HEK293 (cell line): ENCODE results near the gene F2RL3.

ENCODE experiments used
- CTCF ChIA-PET: fragments of 350-600 bp; formaldehyde crosslinking; extraction: SDS; loops from one replicate; lab custom pipeline; 2021; ENCODE audit warnings: antibody characterized with exemption; lab: Yijun Ruan, JAX
- POLR2A ChIA-PET: fragments of 300-600 bp; formaldehyde crosslinking; extraction: SDS; loops from one replicate; lab custom pipeline; 2020; ENCODE audit warnings: antibody characterized with exemption, inconsistent platforms; lab: Yijun Ruan, JAX
- H3K27ac ChIP-seq: fragments of 200-500 bp; sonication (Bioruptor generic); 2 replicates; pipeline ENCODE4 v1.5.1; 2014; ENCODE audit warnings: low read depth, low read length, control low read depth, inconsistent platforms; ENCODE audit errors: extremely low read depth
- H3K36me3 ChIP-seq, 2 experiments: fragments of 200-500 bp in 1 of 2; sonication (Bioruptor generic) in 1 of 2; 1 replicate in 1 of 2; 2 replicates in 1 of 2; pipeline ENCODE4 v1.5.1; 2014 to 2017; ENCODE audit warnings: inconsistent platforms in 2 of 2, low read length in 2 of 2; ENCODE audit not compliant: control insufficient read depth in 2 of 2, insufficient read depth in 1 of 2
- H3K4me1 ChIP-seq: fragments of 200-500 bp; sonication (Bioruptor generic); 2 replicates; pipeline ENCODE4 v1.5.1; 2014; ENCODE audit warnings: mild to moderate bottlenecking, low read length, inconsistent platforms; ENCODE audit not compliant: control insufficient read depth, insufficient read depth
- H3K4me3 ChIP-seq: 2 replicates; pipeline ENCODE4 v1.5.1; 2011; ENCODE audit warnings: low read depth, mild to moderate bottlenecking, control low read depth, low read length, moderate library complexity
- H3K9me3 ChIP-seq: fragments of 200-500 bp; sonication (Bioruptor generic); 2 replicates; pipeline ENCODE4 v1.5.1; 2014; ENCODE audit warnings: low read depth, low read length, inconsistent platforms; ENCODE audit not compliant: control insufficient read depth, insufficient read depth
- GLI2 ChIP-seq: fragments of 450-650 bp; formaldehyde crosslinking; IDR thresholded peaks from 2 replicates; pipeline ENCODE4; 2017; ENCODE audit warnings: missing biosample characterization, missing genetic modification characterization, low read depth, borderline replicate concordance
- HOXD13 ChIP-seq: sonication (generic); formaldehyde crosslinking; IDR thresholded peaks from 2 replicates; pipeline ENCODE4 v1.8.0; 2022; ENCODE audit warnings: missing genetic modification reagents, borderline replicate concordance
- KLF7 ChIP-seq: fragments of 450-650 bp; formaldehyde crosslinking; IDR thresholded peaks from 2 replicates; pipeline ENCODE4 v1.5.1; 2016; ENCODE audit warnings: missing biosample characterization, missing genetic modification characterization, borderline replicate concordance
- TCF7L2 ChIP-seq: IDR thresholded peaks from 2 replicates; pipeline ENCODE4 v1.6.1; 2011; ENCODE audit warnings: low read depth, mild to moderate bottlenecking, inconsistent platforms, low read length, moderate library complexity, borderline replicate concordance
- ZBTB7A ChIP-seq: fragments of 450-650 bp; formaldehyde crosslinking; IDR thresholded peaks from 2 replicates; pipeline ENCODE4 v1.5.1; 2016; ENCODE audit warnings: low read depth, missing biosample characterization, missing genetic modification characterization
- ZNF10 ChIP-seq: fragments of 450-650 bp; formaldehyde crosslinking; IDR thresholded peaks from 2 replicates; pipeline ENCODE4 v1.5.1; 2017; ENCODE audit warnings: missing biosample characterization, missing genetic modification characterization
- ZNF114 ChIP-seq: fragments of 450-650 bp; formaldehyde crosslinking; IDR thresholded peaks from 2 replicates; pipeline ENCODE4 v1.5.0; 2017; ENCODE audit warnings: missing biosample characterization, missing genetic modification characterization
- ZNF148 ChIP-seq: fragments of 450-650 bp; formaldehyde crosslinking; IDR thresholded peaks from 2 replicates; pipeline ENCODE4 v1.5.0; 2017; ENCODE audit warnings: missing biosample characterization, missing genetic modification characterization, borderline replicate concordance
- ZNF169 ChIP-seq: fragments of 450-650 bp; formaldehyde crosslinking; IDR thresholded peaks from 2 replicates; pipeline ENCODE4 v1.5.1; 2016; ENCODE audit warnings: missing biosample characterization, missing genetic modification characterization
- ZNF18 ChIP-seq: fragments of 450-650 bp; formaldehyde crosslinking; IDR thresholded peaks from 2 replicates; pipeline ENCODE4 v1.5.1; 2016; ENCODE audit warnings: missing biosample characterization, missing genetic modification characterization
- ZNF311 ChIP-seq: fragments of 450-650 bp; formaldehyde crosslinking; IDR thresholded peaks from 2 replicates; pipeline ENCODE4 v1.5.1; 2017; ENCODE audit warnings: missing biosample characterization, missing genetic modification characterization, borderline replicate concordance
- ZNF341 ChIP-seq: fragments of 450-650 bp; formaldehyde crosslinking; IDR thresholded peaks from 2 replicates; pipeline ENCODE4; 2016; ENCODE audit warnings: low read depth, missing biosample characterization, missing genetic modification characterization
- ZNF37A ChIP-seq: fragments of 450-650 bp; IDR thresholded peaks from 2 replicates; pipeline ENCODE4 v1.5.1; 2018; ENCODE audit warnings: missing biosample characterization, missing genetic modification characterization
- ZNF560 ChIP-seq: fragments of 450-650 bp; formaldehyde crosslinking; IDR thresholded peaks from 2 replicates; pipeline ENCODE4 v1.5.1; 2017; ENCODE audit warnings: missing biosample characterization, missing genetic modification characterization, borderline replicate concordance
- ZNF571 ChIP-seq: fragments of 450-650 bp; formaldehyde crosslinking; IDR thresholded peaks from 2 replicates; pipeline ENCODE4 v1.5.0; 2017; ENCODE audit warnings: missing biosample characterization, missing genetic modification characterization
- ZNF596 ChIP-seq: fragments of 450-650 bp; IDR thresholded peaks from 2 replicates; pipeline ENCODE4 v1.5.0; 2018; ENCODE audit warnings: missing biosample characterization, mild to moderate bottlenecking, missing genetic modification characterization, moderate library complexity
- ZNF600 ChIP-seq: fragments of 450-650 bp; formaldehyde crosslinking; IDR thresholded peaks from 2 replicates; pipeline ENCODE4 v1.5.1; 2016; ENCODE audit warnings: missing biosample characterization, missing genetic modification characterization
- ZNF843 ChIP-seq: fragments of 450-650 bp; formaldehyde crosslinking; IDR thresholded peaks from 2 replicates; pipeline ENCODE4 v1.5.1; 2016; ENCODE audit warnings: missing biosample characterization, missing genetic modification characterization
- ZSCAN16 ChIP-seq: fragments of 450-650 bp; formaldehyde crosslinking; IDR thresholded peaks from 2 replicates; pipeline ENCODE4 v1.5.1; 2016; ENCODE audit warnings: missing biosample characterization, missing genetic modification characterization
- ZSCAN18 ChIP-seq: fragments of 450-650 bp; formaldehyde crosslinking; IDR thresholded peaks from 2 replicates; pipeline ENCODE4 v1.5.1; 2016; ENCODE audit warnings: missing biosample characterization, missing genetic modification characterization

The F2RL3 gene

GRCh38 chr19:16883522-16883921 lies 5.3 kb upstream of the F2RL3 start:
- Histone ChIP-seq H3K9me3 (no peaks in the 10 kb centered on the region), H3K4me3 (no peak overlapping the region), H3K27ac (no peak overlapping the region), H3K36me3 (peaks cover 0 to 19% of the 10 kb centered on the region in 2 experiments; a peak in 1 of 3 replicates), H3K4me1 (no peaks in the 10 kb centered on the region)
- POLR2A ChIA-PET, result no interaction called here
- CTCF ChIA-PET, result no interaction called here
- TF ChIP-seq ZNF37A (tag by site-specific recombination) (no peak), HOXD13 (CRISPR knock-in tag) (no peak), ZSCAN18 (no peak), ZNF600 (tag by site-specific recombination) (no peak), ZNF114 (no peak), ZNF10 (tag by site-specific recombination) (no peak), ZNF18 (no peak), ZNF843 (tag by site-specific recombination) (no peak), ZNF341 (tag by site-specific recombination) (no peak), ZNF560 (tag by site-specific recombination) (no peak), KLF7 (tag by site-specific recombination) (no peak), ZBTB7A (tag by site-specific recombination) (no peak), ZNF596 (tag by site-specific recombination) (no peak), ZNF148 (no peak), ZNF311 (no peak), GLI2 (no peak), ZSCAN16 (tag by site-specific recombination) (no peak), ZNF169 (no peak)

- Histone ChIP-seq H3K36me3 (peaks cover 0 to 3% of the 10 kb centered on the region in 2 experiments; a peak in 1 of 3 replicates), H3K4me1 (no peaks in the 10 kb centered on the region), H3K9me3 (no peaks in the 10 kb centered on the region), H3K4me3 (no peak overlapping the region), H3K27ac (no peak overlapping the region)
- ChIA-PET CTCF (no interaction called here), POLR2A (no interaction called here)
- TF ChIP-seq ZNF571 (no peak), ZBTB7A (tag by site-specific recombination) (no peak), TCF7L2 (no peak)
These were observed 3.6 kb upstream of the F2RL3 start for GRCh38 chr19:16885166-16885565.
